HCT116 (cell line): Measurements from ENCODE around the gene TFCP2. TPM values are rescaled to one million over a fixed set of nuclear protein-coding genes. Genes with fewer than 3 reads are reported as not detected.

Experiments used
- ATAC-seq: fragments of 200-7000 bp; cut with Tn5 transposase; 2 replicates; pipeline ENCODE4 v1.9.1; 2020; ENCODE audit warnings: mild to moderate bottlenecking, moderate library complexity
- BruUV-seq: library from RNA; stranded (reverse); fragments of 400-500 nt; replicated peaks from 2 replicates; lab custom pipeline; 2021; lab: Mats Ljungman, UMichigan
- CTCF ChIA-PET: fragments of 300-600 bp; sonication (Branson Sonifier 250); formaldehyde crosslinking; loops from one replicate; lab custom pipeline; 2021; ENCODE audit warnings: antibody characterized with exemption; lab: Charles Lee
- POLR2A ChIA-PET: fragments of 300-600, 350-600 bp; sonication (Branson Sonifier 250); formaldehyde crosslinking; loops from one replicate; lab custom pipeline; 2021; ENCODE audit warnings: antibody characterized with exemption; lab: Charles Lee
- RAD21 ChIA-PET, 2 experiments: fragments of 300-600 bp; sonication (Branson Sonifier 250); formaldehyde crosslinking; loops; one replicate each; lab custom pipeline; 2023; ENCODE audit warnings: low total read pairs in 2 of 2; ENCODE audit not compliant: uncharacterized antibody in 2 of 2, unreplicated experiment in 2 of 2, low non-redundant PET in 1 of 2; lab: Charles Lee
- DNase-seq: peaks from one replicate; pipeline ENCODE4 v3.0.0-alpha.2; 2010; ENCODE audit warnings: low read depth, low spot score
- H2AFZ ChIP-seq: fragments of 200-600 bp; shearing (Covaris generic), sonication (generic); 2 replicates; pipeline ENCODE4 v1.6.1; 2017; ENCODE audit warnings: low read depth, mixed run types, mixed read lengths, antibody characterized with exemption, low read length; ENCODE audit not compliant: poor library complexity, severe bottlenecking
- H3K27ac ChIP-seq: 2 replicates; pipeline ENCODE4 v1.5.1; 2012; ENCODE audit warnings: low read depth, low read length
- H3K27me3 ChIP-seq: fragments of 200-600 bp; sonication (generic); 2 replicates; pipeline ENCODE4 v1.6.1; 2016; ENCODE audit warnings: mixed run types, low read length, mixed read lengths; ENCODE audit not compliant: insufficient read depth
- H3K36me3 ChIP-seq, 2 experiments: fragments of 200-500 bp in 1 of 2; fragments of 200-600 bp in 1 of 2; sonication (Bioruptor generic) in 1 of 2; sonication (generic) in 1 of 2; 2 replicates each; pipeline versions ENCODE4 v1.5.1 to v1.6.1; 2014 to 2016; ENCODE audit warnings: low read length in 2 of 2, inconsistent platforms in 1 of 2, mixed read lengths in 1 of 2, mixed run types in 1 of 2; ENCODE audit not compliant: insufficient read depth in 2 of 2, control insufficient read depth in 1 of 2
- H3K4me1 ChIP-seq, 2 experiments: fragments of 200-600 bp in 1 of 2; sonication (generic) in 1 of 2; 2 replicates each; pipeline versions ENCODE4 v1.5.1 to v1.6.1; 2012 to 2017; ENCODE audit warnings: low read length in 2 of 2, inconsistent platforms in 1 of 2, mild to moderate bottlenecking in 1 of 2, mixed read lengths in 1 of 2, mixed run types in 1 of 2, moderate library complexity in 1 of 2; ENCODE audit not compliant: insufficient read depth in 2 of 2, control insufficient read depth in 1 of 2
- H3K4me2 ChIP-seq: fragments of 200-600 bp; sonication (generic); 2 replicates; pipeline ENCODE4 v1.6.1; 2017; ENCODE audit warnings: mixed run types, low read length, mixed read lengths
- H3K4me3 ChIP-seq, 2 experiments: fragments of 200-600 bp in 1 of 2; sonication (generic) in 1 of 2; replicated peaks in 1 of 2; 2 replicates each; pipeline ENCODE4 v1.5.1; 2011 to 2016; ENCODE audit warnings: low read length in 2 of 2, control low read depth in 1 of 2, low read depth in 1 of 2, mild to moderate bottlenecking in 1 of 2, mixed read lengths in 1 of 2, mixed run types in 1 of 2
- H3K79me2 ChIP-seq: fragments of 200-600 bp; sonication (generic); 2 replicates; pipeline ENCODE4 v1.6.1; 2017; ENCODE audit warnings: mild to moderate bottlenecking, mixed run types, low read length, moderate library complexity, mixed read lengths; ENCODE audit not compliant: insufficient read depth
- H3K9ac ChIP-seq: fragments of 200-600 bp; sonication (generic); 2 replicates; pipeline ENCODE4 v1.6.1; 2016; ENCODE audit warnings: low read length, mixed read lengths
- H3K9me2 ChIP-seq: fragments of 200-600 bp; sonication (generic), shearing (Covaris generic); 2 replicates; pipeline ENCODE4 v1.6.1; 2017; ENCODE audit warnings: mixed run types, mild to moderate bottlenecking, moderate library complexity; ENCODE audit not compliant: insufficient read depth
- H3K9me3 ChIP-seq, 2 experiments: fragments of 200-500 bp in 1 of 2; fragments of 200-600 bp in 1 of 2; sonication (Bioruptor generic) in 1 of 2; sonication (generic) in 1 of 2; 2 replicates each; pipeline ENCODE4 v1.6.1; 2014 to 2017; ENCODE audit warnings: low read length in 2 of 2, mixed read lengths in 2 of 2, inconsistent platforms in 1 of 2, low read depth in 1 of 2, mild to moderate bottlenecking in 1 of 2, mixed run types in 1 of 2, moderate library complexity in 1 of 2; ENCODE audit not compliant: control insufficient read depth in 1 of 2, insufficient read depth in 1 of 2
- H4K20me1 ChIP-seq: fragments of 200-600 bp; sonication (generic), shearing (Covaris generic); 2 replicates; pipeline ENCODE4 v1.6.1; 2017; ENCODE audit warnings: mixed run types, mild to moderate bottlenecking, moderate library complexity; ENCODE audit not compliant: insufficient read depth
- CEBPB ChIP-seq: IDR thresholded peaks from 2 replicates; pipeline ENCODE4 v1.6.1; 2012; ENCODE audit warnings: low read depth
- EGR1 ChIP-seq: IDR thresholded peaks from 2 replicates; pipeline ENCODE4 v1.6.1; 2012; ENCODE audit warnings: low read depth
- ELF1 ChIP-seq: IDR thresholded peaks from 2 replicates; pipeline ENCODE4 v1.6.1; 2012; ENCODE audit warnings: low read depth, borderline replicate concordance
- EZH2 ChIP-seq: fragments of 200-600 bp; sonication (generic); IDR thresholded peaks from 2 replicates; pipeline ENCODE4 v1.6.1; 2017; ENCODE audit warnings: antibody characterized with exemption, mixed run types
- EZH2phosphoT487 ChIP-seq: fragments of 200-600 bp; IDR thresholded peaks from 2 replicates; pipeline ENCODE4 v1.6.1; 2018; ENCODE audit warnings: antibody characterized with exemption, borderline replicate concordance
- FOSL1 ChIP-seq: IDR thresholded peaks from 2 replicates; pipeline ENCODE4 v1.6.1; 2012; ENCODE audit warnings: low read depth
- POLR2A ChIP-seq: IDR thresholded peaks from 2 replicates; pipeline ENCODE4 v1.7.0; 2011; ENCODE audit warnings: borderline replicate concordance; ENCODE audit not compliant: insufficient read depth, insufficient read length; ENCODE audit errors: extremely low read depth
- RAD21 ChIP-seq: IDR thresholded peaks from 2 replicates; pipeline ENCODE4 v1.6.1; 2012; ENCODE audit warnings: low read depth, mild to moderate bottlenecking
- SIN3A ChIP-seq: IDR thresholded peaks from 2 replicates; pipeline ENCODE4 v1.6.1; 2012; ENCODE audit warnings: low read depth
- SP1 ChIP-seq: IDR thresholded peaks from 2 replicates; pipeline ENCODE4 v1.6.1; 2012; ENCODE audit warnings: low read depth
- SRF ChIP-seq: IDR thresholded peaks from 2 replicates; pipeline ENCODE4 v1.6.1; 2012; ENCODE audit warnings: low read depth
- YY1 ChIP-seq: IDR thresholded peaks from 2 replicates; pipeline ENCODE4 v1.6.1; 2011; ENCODE audit warnings: low read length, low read depth, moderate library complexity, mild to moderate bottlenecking; ENCODE audit not compliant: insufficient replicate concordance; ENCODE audit errors: extremely low read depth
- ZFX ChIP-seq: fragments of 450-650 bp; IDR thresholded peaks from 2 replicates; pipeline ENCODE4 v1.6.1; 2017
- ZNF274 ChIP-seq: fragments of 200-500 bp; sonication (Bioruptor generic); IDR thresholded peaks from 2 replicates; pipeline ENCODE4 v1.6.1; 2014; ENCODE audit warnings: mild to moderate bottlenecking, low read depth, low read length, inconsistent platforms
- intact Hi-C: fragments of 100-400 bp; cut with micrococcal nuclease; formaldehyde crosslinking; loops from 2 replicates; pipeline ENCODE4 v1.10.0; 2022
- total RNA-seq: library from RNA; stranded (reverse); gene quantifications from one replicate; pipeline ENCODE4 v1.2.1, GENCODE V29; 2021; ENCODE audit not compliant: unreplicated experiment
- TF ChIP-seq, protein P1 (sequence below), 3 experiments: fragments of 200-600 bp in 1 of 3; sonication (generic) in 1 of 3; IDR thresholded peaks in 2 of 3; conservative IDR thresholded peaks in 1 of 3; 2 replicates each; pipeline ENCODE4 v1.5.1; 2012 to 2017; ENCODE audit warnings: low read depth in 2 of 3, low read length in 2 of 3, antibody characterized with exemption in 1 of 3, borderline replicate concordance in 1 of 3, control low read depth in 1 of 3, mild to moderate bottlenecking in 1 of 3, mixed read lengths in 1 of 3, mixed run types in 1 of 3, moderate library complexity in 1 of 3; ENCODE audit not compliant: insufficient read depth in 1 of 3
- TF ChIP-seq, protein P2 (sequence below): IDR thresholded peaks from 2 replicates; pipeline ENCODE4 v1.6.1; 2012; ENCODE audit warnings: low read depth
- TF ChIP-seq, protein P3 (sequence below): IDR thresholded peaks from 2 replicates; pipeline ENCODE4 v1.6.1; 2012
- TF ChIP-seq, protein P4 (sequence below): IDR thresholded peaks from 2 replicates; pipeline ENCODE4 v1.6.1; 2012

Gene TFCP2
- total RNA-seq, 1 experiment from 2014 or later = 31.6 TPM

DNA sequence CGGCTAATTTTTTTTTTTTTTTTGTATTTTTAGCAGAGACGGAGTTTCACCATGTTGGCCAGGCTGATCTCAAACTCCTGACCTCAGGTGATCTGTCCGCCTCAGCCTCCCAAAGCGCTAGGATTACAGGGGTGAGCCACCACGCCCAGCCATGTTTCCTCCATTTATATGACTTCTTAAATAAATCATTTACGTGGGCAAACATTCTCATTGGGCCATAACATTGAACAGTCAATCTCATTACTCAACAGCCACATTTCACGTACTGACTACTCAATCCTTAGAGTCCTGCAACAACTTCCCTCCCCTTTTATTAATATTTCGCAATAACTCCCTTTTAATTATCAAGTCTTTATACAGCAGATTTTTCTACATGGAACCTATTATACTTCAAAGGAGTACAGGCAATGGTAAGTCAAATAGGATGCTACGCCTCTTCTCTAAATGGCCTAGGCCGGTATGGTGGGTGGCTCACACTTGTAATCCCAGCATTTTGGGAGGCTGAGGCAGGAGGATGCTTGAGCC lies 82.2 kb downstream of the TFCP2 start:
- BruUV-seq = no TSS peak
- intact Hi-C loops = no loop called here
- H3K36me3 ChIP-seq = peaks cover 18 to 19% of the 10 kb centered on the region in 2 experiments; a peak in 3 of 4 replicates
- H3K9me3 ChIP-seq = no peaks in the 10 kb centered on the region
- H2AFZ ChIP-seq = no peak overlapping the region
- ATAC-seq (no peak), DNase-seq (no peak)
- H3K9ac ChIP-seq = no peak overlapping the region
- no peaks in the 10 kb centered on the region for H4K20me1 ChIP-seq
- H3K4me1 ChIP-seq = no peaks in the 10 kb centered on the region
- RAD21 ChIA-PET = no interaction called here
- H3K27ac ChIP-seq = no peak overlapping the region
- no peaks in the 10 kb centered on the region for H3K9me2 ChIP-seq
- TF ChIP-seq CEBPB (no peak), EZH2phosphoT487 (no peak), SRF (no peak), POLR2A (no peak), RAD21 (no peak), ZNF274 (no peak), YY1 (no peak), ZFX (no peak), SP1 (no peak), SIN3A (no peak), FOSL1 (no peak), EZH2 (no peak), ELF1 (no peak), EGR1 (no peak)
- TF ChIP-seq, protein P1, sequence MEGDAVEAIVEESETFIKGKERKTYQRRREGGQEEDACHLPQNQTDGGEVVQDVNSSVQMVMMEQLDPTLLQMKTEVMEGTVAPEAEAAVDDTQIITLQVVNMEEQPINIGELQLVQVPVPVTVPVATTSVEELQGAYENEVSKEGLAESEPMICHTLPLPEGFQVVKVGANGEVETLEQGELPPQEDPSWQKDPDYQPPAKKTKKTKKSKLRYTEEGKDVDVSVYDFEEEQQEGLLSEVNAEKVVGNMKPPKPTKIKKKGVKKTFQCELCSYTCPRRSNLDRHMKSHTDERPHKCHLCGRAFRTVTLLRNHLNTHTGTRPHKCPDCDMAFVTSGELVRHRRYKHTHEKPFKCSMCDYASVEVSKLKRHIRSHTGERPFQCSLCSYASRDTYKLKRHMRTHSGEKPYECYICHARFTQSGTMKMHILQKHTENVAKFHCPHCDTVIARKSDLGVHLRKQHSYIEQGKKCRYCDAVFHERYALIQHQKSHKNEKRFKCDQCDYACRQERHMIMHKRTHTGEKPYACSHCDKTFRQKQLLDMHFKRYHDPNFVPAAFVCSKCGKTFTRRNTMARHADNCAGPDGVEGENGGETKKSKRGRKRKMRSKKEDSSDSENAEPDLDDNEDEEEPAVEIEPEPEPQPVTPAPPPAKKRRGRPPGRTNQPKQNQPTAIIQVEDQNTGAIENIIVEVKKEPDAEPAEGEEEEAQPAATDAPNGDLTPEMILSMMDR (IDR thresholded peaks at IDR 0.05 in 2 of 3, conservative IDR thresholded peaks at IDR 0.05 in 1 of 3; ENCODE audit: borderline replicate concordance in 1 of 3, insufficient read depth in 1 of 3, low read depth in 2 of 3, low read length in 2 of 3) = no peak
- TF ChIP-seq, protein P2, sequence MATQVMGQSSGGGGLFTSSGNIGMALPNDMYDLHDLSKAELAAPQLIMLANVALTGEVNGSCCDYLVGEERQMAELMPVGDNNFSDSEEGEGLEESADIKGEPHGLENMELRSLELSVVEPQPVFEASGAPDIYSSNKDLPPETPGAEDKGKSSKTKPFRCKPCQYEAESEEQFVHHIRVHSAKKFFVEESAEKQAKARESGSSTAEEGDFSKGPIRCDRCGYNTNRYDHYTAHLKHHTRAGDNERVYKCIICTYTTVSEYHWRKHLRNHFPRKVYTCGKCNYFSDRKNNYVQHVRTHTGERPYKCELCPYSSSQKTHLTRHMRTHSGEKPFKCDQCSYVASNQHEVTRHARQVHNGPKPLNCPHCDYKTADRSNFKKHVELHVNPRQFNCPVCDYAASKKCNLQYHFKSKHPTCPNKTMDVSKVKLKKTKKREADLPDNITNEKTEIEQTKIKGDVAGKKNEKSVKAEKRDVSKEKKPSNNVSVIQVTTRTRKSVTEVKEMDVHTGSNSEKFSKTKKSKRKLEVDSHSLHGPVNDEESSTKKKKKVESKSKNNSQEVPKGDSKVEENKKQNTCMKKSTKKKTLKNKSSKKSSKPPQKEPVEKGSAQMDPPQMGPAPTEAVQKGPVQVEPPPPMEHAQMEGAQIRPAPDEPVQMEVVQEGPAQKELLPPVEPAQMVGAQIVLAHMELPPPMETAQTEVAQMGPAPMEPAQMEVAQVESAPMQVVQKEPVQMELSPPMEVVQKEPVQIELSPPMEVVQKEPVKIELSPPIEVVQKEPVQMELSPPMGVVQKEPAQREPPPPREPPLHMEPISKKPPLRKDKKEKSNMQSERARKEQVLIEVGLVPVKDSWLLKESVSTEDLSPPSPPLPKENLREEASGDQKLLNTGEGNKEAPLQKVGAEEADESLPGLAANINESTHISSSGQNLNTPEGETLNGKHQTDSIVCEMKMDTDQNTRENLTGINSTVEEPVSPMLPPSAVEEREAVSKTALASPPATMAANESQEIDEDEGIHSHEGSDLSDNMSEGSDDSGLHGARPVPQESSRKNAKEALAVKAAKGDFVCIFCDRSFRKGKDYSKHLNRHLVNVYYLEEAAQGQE = no peak
- TF ChIP-seq, protein P3, sequence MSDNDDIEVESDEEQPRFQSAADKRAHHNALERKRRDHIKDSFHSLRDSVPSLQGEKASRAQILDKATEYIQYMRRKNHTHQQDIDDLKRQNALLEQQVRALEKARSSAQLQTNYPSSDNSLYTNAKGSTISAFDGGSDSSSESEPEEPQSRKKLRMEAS = no peak
- TF ChIP-seq, protein P4, sequence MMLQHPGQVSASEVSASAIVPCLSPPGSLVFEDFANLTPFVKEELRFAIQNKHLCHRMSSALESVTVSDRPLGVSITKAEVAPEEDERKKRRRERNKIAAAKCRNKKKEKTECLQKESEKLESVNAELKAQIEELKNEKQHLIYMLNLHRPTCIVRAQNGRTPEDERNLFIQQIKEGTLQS = no peak
- H3K79me2 ChIP-seq = no peaks in the 10 kb centered on the region
- POLR2A ChIA-PET = no interaction called here
- CTCF ChIA-PET = no interaction called here
- no peak overlapping the region for H3K4me3 ChIP-seq
- H3K4me2 ChIP-seq = no peak overlapping the region
- H3K27me3 ChIP-seq = no peaks in the 10 kb centered on the region
